B cell (primary cell): Measurements from ENCODE around the gene PRDX1. TPM values are rescaled to one million over a fixed set of nuclear protein-coding genes. Genes with fewer than 3 reads are reported as not detected.
"Not testable (repeated sequence)": the region's sequence is repeated elsewhere in the genome, so short reads cannot be mapped to it uniquely, and the experiment has no call there.

ENCODE experiments used
- ATAC-seq: fragments of 200-7000 bp; cut with Tn5 transposase; one replicate; pipeline ENCODE4 v1.10.0; 2021; ENCODE audit warnings: low read depth, mild to moderate bottlenecking, moderate number of reproducible peaks, moderate library complexity
- CTCF ChIA-PET: fragments of 350-600 bp; sonication (Branson Sonifier 250); formaldehyde crosslinking; loops from one replicate; lab custom pipeline; 2021; ENCODE audit warnings: antibody characterized with exemption, inconsistent platforms; lab: Charles Lee
- POLR2A ChIA-PET: fragments of 350-600 bp; sonication (Branson Sonifier 250); formaldehyde crosslinking; loops from one replicate; lab custom pipeline; 2021; ENCODE audit warnings: antibody characterized with exemption; lab: Charles Lee
- DNase-seq: peaks from one replicate; pipeline ENCODE4 v3.0.0; 2013
- H2AFZ ChIP-seq: 2 replicates; pipeline ENCODE4 v1.6.1; 2012; ENCODE audit warnings: mild to moderate bottlenecking, low read depth, low read length; ENCODE audit not compliant: insufficient read depth, poor library complexity, severe bottlenecking
- H3K27ac ChIP-seq, 2 donors: 1 replicate in 1 of 2; 2 replicates in 1 of 2; pipeline ENCODE4 v1.5.1; 2012 to 2013; ENCODE audit warnings: low read length in 2 of 2, mild to moderate bottlenecking in 2 of 2, moderate library complexity in 1 of 2
- H3K27me3 ChIP-seq, 4 experiments: fragments of 200-600 bp in 1 of 4; sonication (generic) in 1 of 4; replicated peaks in 1 of 4; 1 replicate in 2 of 4; 2 replicates in 2 of 4; pipeline versions ENCODE4 v1.6.1 to v1.7.0; 2013 to 2016; ENCODE audit warnings: low read length in 3 of 4, mild to moderate bottlenecking in 2 of 4, mixed read lengths in 1 of 4, moderate library complexity in 1 of 4; ENCODE audit not compliant: insufficient read depth in 4 of 4, control insufficient read depth in 3 of 4; ENCODE audit errors: control extremely low read depth in 1 of 4
- H3K36me3 ChIP-seq, 2 experiments: replicated peaks in 1 of 2; 1 replicate in 1 of 2; 2 replicates in 1 of 2; pipeline versions ENCODE4 v1.6.1 to v1.7.1; 2013; ENCODE audit warnings: low read length in 1 of 2; ENCODE audit not compliant: insufficient read depth in 2 of 2, control insufficient read depth in 1 of 2; ENCODE audit errors: control extremely low read depth in 1 of 2, extremely low read depth in 1 of 2
- H3K4me1 ChIP-seq, 2 donors: fragments of 200-600 bp in 1 of 2; sonication (generic) in 1 of 2; 1 replicate in 1 of 2; 2 replicates in 1 of 2; pipeline versions ENCODE4 v1.5.1 to v1.6.1; 2013 to 2017; ENCODE audit warnings: low read length in 2 of 2; ENCODE audit not compliant: control insufficient read depth in 2 of 2, insufficient read depth in 2 of 2
- H3K4me2 ChIP-seq: replicated peaks from 2 replicates; pipeline ENCODE3; 2012; ENCODE audit warnings: mild to moderate bottlenecking, low read depth, low read length; ENCODE audit not compliant: poor library complexity, severe bottlenecking
- H3K4me3 ChIP-seq, 5 experiments: fragments of 200-600 bp in 1 of 5; sonication (generic) in 1 of 5; 1 replicate in 3 of 5; 2 replicates in 2 of 5; pipeline versions ENCODE4 v1.5.1 to v1.7.0; 2011 to 2016; ENCODE audit warnings: low read length in 4 of 5, mild to moderate bottlenecking in 4 of 5, low read depth in 2 of 5, control low read depth in 1 of 5, moderate library complexity in 1 of 5; ENCODE audit not compliant: insufficient read depth in 1 of 5; ENCODE audit errors: control extremely low read depth in 1 of 5, extremely low read depth in 1 of 5
- H3K79me2 ChIP-seq: fragments of 200-600 bp; sonication (generic); one replicate; pipeline ENCODE4 v1.6.0; 2016; ENCODE audit warnings: low read length; ENCODE audit not compliant: control insufficient read depth, insufficient read depth
- H3K9ac ChIP-seq: fragments of 200-600 bp; sonication (generic); 2 replicates; pipeline ENCODE4 v1.6.1; 2017; ENCODE audit warnings: mild to moderate bottlenecking, low read length, moderate library complexity
- H3K9me3 ChIP-seq, 3 donors: one replicate each; pipeline versions ENCODE4 v1.6.1 to v1.7.1; 2013; ENCODE audit warnings: low read length in 2 of 3; ENCODE audit not compliant: control insufficient read depth in 2 of 3, insufficient read depth in 1 of 3; ENCODE audit errors: control extremely low read depth in 1 of 3
- H4K20me1 ChIP-seq: 2 replicates; pipeline ENCODE4 v1.6.0; 2012; ENCODE audit warnings: mild to moderate bottlenecking, low read length; ENCODE audit not compliant: insufficient read depth, control insufficient read depth, poor library complexity, severe bottlenecking
- H3K27ac Mint-ChIP-seq: one replicate; pipeline ENCODE4 v1.8.0; 2021; ENCODE audit warnings: mixed read lengths
- H3K27me3 Mint-ChIP-seq: one replicate; pipeline ENCODE4 v1.8.0; 2021; ENCODE audit warnings: mixed read lengths
- H3K4me1 Mint-ChIP-seq: one replicate; pipeline ENCODE4 v1.8.0; 2021; ENCODE audit warnings: mixed read lengths
- H3K4me3 Mint-ChIP-seq: one replicate; pipeline ENCODE4 v1.8.0; 2021; ENCODE audit warnings: mixed read lengths
- H3K9me3 Mint-ChIP-seq: one replicate; pipeline ENCODE4 v1.8.0; 2022; ENCODE audit warnings: mixed read lengths; ENCODE audit not compliant: insufficient read depth
- EZH2 ChIP-seq: IDR thresholded peaks from 2 replicates; pipeline ENCODE4 v1.6.1; 2012; ENCODE audit warnings: borderline replicate concordance, low read depth, mild to moderate bottlenecking, moderate library complexity, low read length; ENCODE audit not compliant: insufficient read depth, poor library complexity, severe bottlenecking
- WGBS: methylation state at CpG from one replicate; pipeline ENCODE4 v1.1.5; 2013; ENCODE audit warnings: missing lambda C conversion rate; ENCODE audit not compliant: insufficient coverage; 5-methylcytosine and 5-hydroxymethylcytosine counted together
- intact Hi-C: fragments of 100-400 bp; cut with micrococcal nuclease; formaldehyde crosslinking; loops from one replicate; pipeline ENCODE4 v1.10.0; 2022
- polyA plus RNA-seq: library from polyadenylated mRNA; depleted of rRNA; stranded (reverse); fragments of >200 nt; gene quantifications from 2 replicates; pipeline ENCODE4 v1.2.3, GENCODE V29; 2012
- total RNA-seq, 2 donors: library from RNA; stranded (reverse); fragments of 120-200 nt in 1 of 2; gene quantifications; 1 replicate in 1 of 2; 2 replicates in 1 of 2; pipeline versions ENCODE4 v1.2.3 to v1.2.4, GENCODE V29; 2013 to 2022
- TF ChIP-seq, protein P1 (sequence below): fragments of 200-600 bp; IDR thresholded peaks from one replicate; pipeline ENCODE4 v1.8.0; 2022; ENCODE audit warnings: antibody characterized with exemption, mild to moderate bottlenecking

Gene PRDX1
- total and polyA plus RNA-seq, 2 donors (not counting 1 experiment from before 2014, with no cell fraction given) = 56.4 to 104 TPM

DNA sequence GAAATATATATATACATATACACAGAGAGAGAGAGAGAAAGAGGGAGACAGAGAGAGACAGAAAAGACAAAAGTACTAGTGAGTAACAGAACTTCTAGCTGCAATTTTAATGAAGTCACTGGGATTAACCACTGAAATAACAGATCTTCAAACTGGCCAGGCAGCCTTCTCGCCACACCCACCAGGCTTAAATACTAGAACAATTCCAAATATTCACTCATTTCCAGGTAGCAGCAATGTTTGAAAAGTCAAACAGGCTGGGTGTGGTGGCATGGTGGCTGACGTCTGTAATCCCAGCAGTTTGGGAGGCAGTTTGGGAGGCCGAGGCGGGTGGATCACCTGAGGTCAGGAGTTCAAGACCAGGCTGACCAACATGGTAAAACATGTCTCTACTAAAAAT is 5.2 kb downstream of the PRDX1 start:
- WGBS = 89% methylated on average over 3 of the region's 4 CpGs
- no peaks in the 10 kb centered on the region for H3K27me3 Mint-ChIP-seq
- H3K4me1 Mint-ChIP-seq = peaks cover 26% of the 10 kb centered on the region
- Histone ChIP-seq H3K27me3 (no peaks in the 10 kb centered on the region), H2AFZ (no peak overlapping the region), H4K20me1 (peaks cover 14% of the 10 kb centered on the region), H3K4me2 (no peak overlapping the region), H3K9me3 (peaks cover 0 to 3% (median 0%) of the 10 kb centered on the region in 3 donors), H3K4me1 (peaks cover 13 to 25% of the 10 kb centered on the region in 2 donors), H3K79me2 (peaks cover 26% of the 10 kb centered on the region), H3K9ac (no peak overlapping the region), H3K36me3 (peaks cover 5 to 59% of the 10 kb centered on the region in 2 experiments), H3K4me3 (no peak overlapping the region), H3K27ac (no peak overlapping the region)
- no peaks in the 10 kb centered on the region for H3K9me3 Mint-ChIP-seq
- TF ChIP-seq, protein P1, sequence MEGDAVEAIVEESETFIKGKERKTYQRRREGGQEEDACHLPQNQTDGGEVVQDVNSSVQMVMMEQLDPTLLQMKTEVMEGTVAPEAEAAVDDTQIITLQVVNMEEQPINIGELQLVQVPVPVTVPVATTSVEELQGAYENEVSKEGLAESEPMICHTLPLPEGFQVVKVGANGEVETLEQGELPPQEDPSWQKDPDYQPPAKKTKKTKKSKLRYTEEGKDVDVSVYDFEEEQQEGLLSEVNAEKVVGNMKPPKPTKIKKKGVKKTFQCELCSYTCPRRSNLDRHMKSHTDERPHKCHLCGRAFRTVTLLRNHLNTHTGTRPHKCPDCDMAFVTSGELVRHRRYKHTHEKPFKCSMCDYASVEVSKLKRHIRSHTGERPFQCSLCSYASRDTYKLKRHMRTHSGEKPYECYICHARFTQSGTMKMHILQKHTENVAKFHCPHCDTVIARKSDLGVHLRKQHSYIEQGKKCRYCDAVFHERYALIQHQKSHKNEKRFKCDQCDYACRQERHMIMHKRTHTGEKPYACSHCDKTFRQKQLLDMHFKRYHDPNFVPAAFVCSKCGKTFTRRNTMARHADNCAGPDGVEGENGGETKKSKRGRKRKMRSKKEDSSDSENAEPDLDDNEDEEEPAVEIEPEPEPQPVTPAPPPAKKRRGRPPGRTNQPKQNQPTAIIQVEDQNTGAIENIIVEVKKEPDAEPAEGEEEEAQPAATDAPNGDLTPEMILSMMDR = no peak
- H3K4me3 Mint-ChIP-seq = no peak overlapping the region
- no peak for ATAC-seq
- DNase-seq = no peak
- POLR2A ChIA-PET = interaction anchor here (0.6 to 1.0 kb wide), 3 partner anchors 52 to 87 kb away, joined by 3 to 6 read pairs (median 5); no protein-coding TSS in a partner anchor
- intact Hi-C loops = no loop called here
- CTCF ChIA-PET = interaction anchor here (0.6 to 11.2 kb wide), 4 partner anchors 15 to 52 kb away, joined by 3 to 110 read pairs (median 4); partner anchors contain the start of genes CCDC163 and MMACHC
- H3K27ac Mint-ChIP-seq = no peak overlapping the region

DNA sequence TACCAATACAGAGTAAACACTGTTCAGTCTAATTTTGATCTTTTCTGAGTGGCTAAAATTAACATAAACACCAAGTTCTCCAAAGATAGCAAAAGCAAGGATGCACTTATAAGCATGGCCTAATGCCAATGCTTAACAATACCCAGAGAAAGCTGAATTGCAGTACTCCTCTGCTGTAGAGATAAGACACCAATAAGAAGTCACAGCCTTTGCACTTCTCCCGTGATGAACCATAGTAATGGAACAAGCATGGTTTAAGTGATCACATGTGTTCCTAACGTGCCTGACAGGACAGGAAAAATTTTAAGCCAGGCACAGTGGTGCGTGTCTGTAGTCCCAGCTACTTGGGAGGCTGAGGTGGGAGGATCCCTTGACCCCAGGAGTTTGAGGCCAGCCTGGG is 5.6 kb downstream of the PRDX1 start:
- intact Hi-C loops = no loop called here
- Histone ChIP-seq H3K79me2 (peaks cover 21% of the 10 kb centered on the region), H3K4me2 (no peak overlapping the region), H3K9ac (no peak overlapping the region), H3K27me3 (no peaks in the 10 kb centered on the region), H4K20me1 (peaks cover 14% of the 10 kb centered on the region), H3K27ac (no peak overlapping the region), H3K36me3 (peaks cover 5 to 63% of the 10 kb centered on the region in 2 experiments), H3K4me3 (no peak overlapping the region), H2AFZ (no peak overlapping the region), H3K9me3 (peaks cover 0 to 3% (median 0%) of the 10 kb centered on the region in 3 donors), H3K4me1 (peaks cover 13 to 24% of the 10 kb centered on the region in 2 donors)
- no CpG with 5 or more reads among the region's 3 CpGs for WGBS
- H3K27ac Mint-ChIP-seq = peak overlapping the region; percentile 39
- TF ChIP-seq, protein P1 = no peak
- TF ChIP-seq EZH2 = no peak
- DNase-seq (no peak), ATAC-seq (no peak)
- ChIA-PET CTCF (interaction anchor here (0.6 to 11.2 kb wide), 2 partner anchors 45 to 53 kb away, joined by 3 to 110 read pairs; no protein-coding TSS in a partner anchor), POLR2A (interaction anchor here (0.6 kb wide), 1 partner anchor 88 kb away, joined by 5 read pairs; no protein-coding TSS in a partner anchor)
- H3K4me3 Mint-ChIP-seq = no peak overlapping the region
- H3K9me3 Mint-ChIP-seq = no peaks in the 10 kb centered on the region
- peaks cover 26% of the 10 kb centered on the region for H3K4me1 Mint-ChIP-seq
- no peaks in the 10 kb centered on the region for H3K27me3 Mint-ChIP-seq

DNA sequence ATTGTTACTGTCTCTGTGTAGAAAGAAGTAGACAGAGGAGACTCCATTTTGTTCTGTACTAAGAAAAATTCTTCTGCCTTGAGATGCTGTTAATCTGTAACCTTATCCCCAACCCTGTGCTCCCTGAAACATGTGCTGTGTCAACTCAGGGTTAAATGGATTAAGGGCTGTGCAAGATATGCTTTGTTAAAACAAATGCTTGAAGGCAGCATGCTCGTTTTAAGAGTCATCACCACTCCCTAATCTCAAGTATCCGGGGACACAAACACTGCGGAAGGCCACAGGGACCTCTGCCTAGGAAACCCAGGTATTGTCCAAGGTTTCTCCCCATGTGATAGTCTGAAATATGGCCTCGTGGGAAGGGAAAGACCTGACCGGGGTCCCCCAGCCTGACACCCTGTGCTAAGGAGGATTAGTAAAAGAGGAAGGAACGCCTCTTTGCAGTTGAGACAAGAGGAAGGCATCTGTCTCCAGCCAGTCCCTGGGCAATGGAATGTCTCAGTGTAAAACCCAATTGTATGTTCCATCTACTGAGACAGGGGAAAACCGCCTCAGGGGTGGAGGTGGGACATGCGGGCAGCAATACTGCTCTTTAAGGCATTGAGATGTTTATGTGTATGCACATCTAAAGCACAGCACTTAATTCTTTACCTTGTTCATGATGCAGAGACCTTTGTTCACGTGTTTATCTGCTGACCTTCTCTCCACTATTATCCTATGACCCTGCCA is 8.0 kb downstream of the PRDX1 start:
- H3K9me3 ChIP-seq, H4K20me1 ChIP-seq, H2AFZ ChIP-seq, H3K4me3 Mint-ChIP-seq, intact Hi-C loops, H3K4me2 ChIP-seq, H3K79me2 ChIP-seq, ATAC-seq, H3K4me3 ChIP-seq, H3K9me3 Mint-ChIP-seq, DNase-seq, H3K4me1 ChIP-seq, H3K27ac Mint-ChIP-seq, H3K9ac ChIP-seq, H3K27me3 ChIP-seq, POLR2A ChIA-PET, H3K27me3 Mint-ChIP-seq: not testable (repeated sequence)
- H3K36me3 ChIP-seq = peaks cover 7 to 85% of the 10 kb centered on the region in 2 experiments
- peaks cover 11% of the 10 kb centered on the region for H3K4me1 Mint-ChIP-seq
- peak overlapping the region in 1 of 2 donors; percentile 10 for H3K27ac ChIP-seq
- WGBS = 89% methylated on average over 3 of the region's 9 CpGs
- CTCF ChIA-PET = interaction anchor here (1.0 to 8.7 kb wide), 12 partner anchors 10 to 171 kb away, joined by 3 to 351 read pairs (median 22); partner anchors contain the start of genes AKR1A1, CCDC163, MMACHC and NASP
